ENCODE results near the gene SLC8A2. TPM values are rescaled to one million over a fixed set of nuclear protein-coding genes. Genes with fewer than 3 reads are reported as not detected.

The SLC8A2 gene
- total RNA-seq, 4 donors from 2014 or later: 0.19 to 1.4 (median 0.47) TPM; not detected in 1

- DNase-seq (ENCODE audit: low spot score) (no peak), ATAC-seq (ENCODE audit: low FRiP score) (no peak)
- TF ChIP-seq, protein P1, sequence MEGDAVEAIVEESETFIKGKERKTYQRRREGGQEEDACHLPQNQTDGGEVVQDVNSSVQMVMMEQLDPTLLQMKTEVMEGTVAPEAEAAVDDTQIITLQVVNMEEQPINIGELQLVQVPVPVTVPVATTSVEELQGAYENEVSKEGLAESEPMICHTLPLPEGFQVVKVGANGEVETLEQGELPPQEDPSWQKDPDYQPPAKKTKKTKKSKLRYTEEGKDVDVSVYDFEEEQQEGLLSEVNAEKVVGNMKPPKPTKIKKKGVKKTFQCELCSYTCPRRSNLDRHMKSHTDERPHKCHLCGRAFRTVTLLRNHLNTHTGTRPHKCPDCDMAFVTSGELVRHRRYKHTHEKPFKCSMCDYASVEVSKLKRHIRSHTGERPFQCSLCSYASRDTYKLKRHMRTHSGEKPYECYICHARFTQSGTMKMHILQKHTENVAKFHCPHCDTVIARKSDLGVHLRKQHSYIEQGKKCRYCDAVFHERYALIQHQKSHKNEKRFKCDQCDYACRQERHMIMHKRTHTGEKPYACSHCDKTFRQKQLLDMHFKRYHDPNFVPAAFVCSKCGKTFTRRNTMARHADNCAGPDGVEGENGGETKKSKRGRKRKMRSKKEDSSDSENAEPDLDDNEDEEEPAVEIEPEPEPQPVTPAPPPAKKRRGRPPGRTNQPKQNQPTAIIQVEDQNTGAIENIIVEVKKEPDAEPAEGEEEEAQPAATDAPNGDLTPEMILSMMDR (IDR thresholded peaks at IDR 0.05): no peak
Observed at GRCh38 chr19:47506459-47506858, 34.8 kb upstream of the SLC8A2 start.

DNA sequence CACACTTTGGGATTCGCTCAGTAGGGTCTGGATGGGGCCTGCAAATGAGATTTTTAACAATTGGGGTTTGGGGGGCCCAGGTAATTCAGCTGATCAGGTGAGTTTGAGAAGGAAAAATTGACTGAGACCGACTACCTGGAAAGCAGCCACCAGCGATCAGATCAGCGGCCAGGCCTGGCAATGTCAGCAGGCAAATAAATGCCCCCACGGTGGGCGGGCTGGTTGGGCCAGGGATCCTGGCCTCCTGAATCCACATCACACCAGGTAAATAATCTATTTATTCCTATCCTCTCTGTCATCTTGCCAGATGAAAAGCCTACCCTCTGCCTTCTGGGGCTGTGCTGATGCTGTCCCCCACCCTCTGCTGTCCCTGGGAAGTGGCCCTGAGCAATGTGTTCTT is 33.8 kb upstream of the SLC8A2 start:
- no peak for ATAC-seq (ENCODE audit: low FRiP score)
- DNase-seq (ENCODE audit: low spot score): no peak
- TF ChIP-seq, protein P1 (IDR thresholded peaks at IDR 0.05): no peak

- TF ChIP-seq, protein P1 (IDR thresholded peaks at IDR 0.05): no peak
- DNase-seq (ENCODE audit: low spot score) (no peak), ATAC-seq (ENCODE audit: low FRiP score) (no peak)
Observed at GRCh38 chr19:47503826-47504150, 32.1 kb upstream of the SLC8A2 start.

- ATAC-seq (ENCODE audit: low FRiP score) (no peak), DNase-seq (ENCODE audit: low spot score) (no peak)
- TF ChIP-seq, protein P1 (IDR thresholded peaks at IDR 0.05): no peak
Observed at GRCh38 chr19:47503130-47503825, 31.6 kb upstream of the SLC8A2 start.

- no peak for DNase-seq (ENCODE audit: low spot score)
- ATAC-seq (ENCODE audit: low FRiP score): no peak
- TF ChIP-seq, protein P1 (IDR thresholded peaks at IDR 0.05): no peak
Observed at GRCh38 chr19:47499863-47500830, 28.5 kb upstream of the SLC8A2 start.

DNA sequence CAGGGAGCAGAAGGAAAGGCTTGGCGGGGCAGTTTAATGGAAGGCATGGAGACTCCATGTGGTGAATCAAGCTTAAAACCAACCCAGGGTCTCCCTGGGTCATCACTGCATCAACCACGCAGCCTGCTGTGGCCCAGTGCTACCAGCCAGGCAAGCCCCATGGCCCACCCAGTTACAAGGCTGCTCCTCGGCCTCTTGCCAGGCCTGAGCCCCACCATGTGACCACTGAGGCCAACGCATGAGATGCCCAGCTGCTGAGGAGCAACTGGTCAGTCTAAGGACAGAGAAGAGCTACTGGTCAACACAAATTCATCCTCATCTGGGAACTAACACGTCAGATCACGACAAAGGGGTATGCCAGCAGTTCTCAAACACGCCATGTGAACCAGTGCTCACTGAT is 27.7 kb upstream of the SLC8A2 start:
- TF ChIP-seq, protein P1 (IDR thresholded peaks at IDR 0.05): no peak
- ATAC-seq (ENCODE audit: low FRiP score): no peak
- no peak for DNase-seq (ENCODE audit: low spot score)

All from omental fat pad (tissue), 4 donors.